AG04450 (cell line): ENCODE data around the gene SNX13. TPM values are rescaled to one million over a fixed set of nuclear protein-coding genes. Genes with fewer than 3 reads are reported as not detected.

ENCODE experiments used
- CTCF ChIA-PET: fragments of 300-600, 350-600 bp; formaldehyde crosslinking; extraction: SDS; loops from one replicate; lab custom pipeline; 2022; ENCODE audit warnings: antibody characterized with exemption, inconsistent platforms; lab: Charles Lee
- POLR2A ChIA-PET: fragments of 350-600 bp; formaldehyde crosslinking; extraction: SDS; loops from one replicate; lab custom pipeline; 2021; ENCODE audit warnings: antibody characterized with exemption, inconsistent platforms; lab: Yijun Ruan, JAX
- DNase-seq: peaks from one replicate; pipeline ENCODE4 v3.0.0-alpha.2; 2011; ENCODE audit warnings: low read depth, low spot score
- H3K27ac ChIP-seq: one replicate; pipeline ENCODE4 v1.5.1; 2012; ENCODE audit warnings: low read depth, low read length, control low read depth
- H3K27me3 ChIP-seq: one replicate; pipeline ENCODE4 v1.6.0; 2012; ENCODE audit warnings: low read length; ENCODE audit not compliant: control insufficient read depth, insufficient read depth
- H3K4me3 ChIP-seq: 2 replicates; pipeline ENCODE4 v1.5.1; 2011; ENCODE audit warnings: mild to moderate bottlenecking, low read depth, low read length, control low read depth
- H3K9me3 ChIP-seq: 2 replicates; pipeline ENCODE4 v1.5.1; 2012; ENCODE audit warnings: low read length; ENCODE audit not compliant: control insufficient read depth, insufficient read depth
- CTCF ChIP-seq: IDR thresholded peaks from 2 replicates; pipeline ENCODE4 v1.5.1; 2011; ENCODE audit warnings: low read depth, low read length, control low read depth, inconsistent platforms
- polyA plus RNA-seq: library from polyadenylated mRNA; depleted of rRNA; stranded (reverse); fragments of >200 nt; gene quantifications from 2 replicates; pipeline ENCODE4 v1.2.3, GENCODE V29; 2011

The SNX13 gene
- polyA plus RNA-seq, 1 experiment, result 28.3 TPM

GRCh38 chr7:17917842-17918241 is 22.5 kb downstream of the SNX13 start:
- no peaks in the 10 kb centered on the region for H3K27me3 ChIP-seq
- no peaks in the 10 kb centered on the region for H3K9me3 ChIP-seq
- POLR2A ChIA-PET, result no interaction called here
- no peak overlapping the region for H3K27ac ChIP-seq
- no peak overlapping the region for H3K4me3 ChIP-seq
- CTCF ChIA-PET, result no interaction called here
- no peak for TF ChIP-seq CTCF
- DNase-seq, result no peak

- CTCF ChIA-PET, result no interaction called here
- DNase-seq, result no peak
- no peak for TF ChIP-seq CTCF
- no peaks in the 10 kb centered on the region for H3K27me3 ChIP-seq
- no peak overlapping the region for H3K27ac ChIP-seq
- H3K4me3 ChIP-seq, result no peak overlapping the region
- POLR2A ChIA-PET, result no interaction called here
- H3K9me3 ChIP-seq, result no peaks in the 10 kb centered on the region
These were observed 23.5 kb downstream of the SNX13 start for GRCh38 chr7:17916786-17917185.

GRCh38 chr7:17915796-17916195 is 24.5 kb downstream of the SNX13 start:
- Histone ChIP-seq H3K27me3 (no peaks in the 10 kb centered on the region), H3K4me3 (no peak overlapping the region), H3K9me3 (no peaks in the 10 kb centered on the region), H3K27ac (no peak overlapping the region)
- POLR2A ChIA-PET, result no interaction called here
- TF ChIP-seq CTCF, result no peak
- CTCF ChIA-PET, result no interaction called here
- no peak for DNase-seq

- Histone ChIP-seq H3K27ac (no peak overlapping the region), H3K4me3 (no peak overlapping the region), H3K27me3 (no peaks in the 10 kb centered on the region), H3K9me3 (no peaks in the 10 kb centered on the region)
- ChIA-PET POLR2A (no interaction called here), CTCF (no interaction called here)
- no peak for TF ChIP-seq CTCF
- DNase-seq, result no peak
These were observed 25.1 kb downstream of the SNX13 start for GRCh38 chr7:17915168-17915567.

- Histone ChIP-seq H3K27me3 (no peaks in the 10 kb centered on the region), H3K4me3 (no peak overlapping the region), H3K27ac (no peak overlapping the region), H3K9me3 (no peaks in the 10 kb centered on the region)
- DNase-seq, result no peak
- ChIA-PET POLR2A (no interaction called here), CTCF (no interaction called here)
- TF ChIP-seq CTCF, result no peak
These were observed 27.0 kb downstream of the SNX13 start for GRCh38 chr7:17913250-17913649.
